ENCODE results near the gene TXNDC11.

TXNDC11 gene

DNA sequence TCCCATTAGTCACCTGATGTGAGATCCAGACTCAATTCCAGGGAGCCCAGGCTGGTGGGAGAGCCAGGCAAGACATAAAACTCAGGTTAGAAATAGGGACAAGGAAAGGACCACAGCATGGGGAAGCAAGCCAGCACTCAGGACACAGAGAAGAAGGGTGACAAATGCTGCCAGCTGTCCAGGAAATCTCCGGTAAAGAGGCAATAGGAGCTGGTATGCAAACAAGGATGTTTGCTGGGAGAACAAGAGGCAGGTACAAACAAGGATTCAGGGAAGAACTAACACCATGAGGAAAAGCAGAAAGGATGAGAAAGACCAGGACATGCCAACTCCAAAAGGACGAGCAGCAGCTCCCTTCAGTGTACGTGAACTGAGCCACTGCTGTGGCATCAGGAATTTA is 10.2 kb upstream of the TXNDC11 start:
- no peak for DNase-seq

DNA sequence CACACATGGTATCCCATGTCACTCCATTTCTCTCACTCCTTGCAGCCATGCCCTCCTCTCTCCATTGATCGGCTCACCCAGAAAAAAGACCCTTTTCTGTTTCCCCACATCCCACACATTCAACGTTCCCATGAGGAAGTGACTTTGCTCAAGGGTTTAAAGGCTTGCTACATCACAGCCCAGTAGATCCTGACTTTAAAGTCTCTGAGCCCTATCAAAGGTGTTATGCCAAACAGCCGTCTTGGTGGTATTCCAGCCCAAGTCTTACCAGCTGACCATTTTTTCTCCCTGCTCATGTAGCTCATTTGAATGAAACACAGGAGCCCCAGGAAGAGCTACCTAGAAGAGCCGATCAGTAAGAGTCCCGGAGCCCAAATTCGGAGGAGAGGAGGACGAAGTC is 7.4 kb upstream of the TXNDC11 start:
- no peak for DNase-seq

DNA sequence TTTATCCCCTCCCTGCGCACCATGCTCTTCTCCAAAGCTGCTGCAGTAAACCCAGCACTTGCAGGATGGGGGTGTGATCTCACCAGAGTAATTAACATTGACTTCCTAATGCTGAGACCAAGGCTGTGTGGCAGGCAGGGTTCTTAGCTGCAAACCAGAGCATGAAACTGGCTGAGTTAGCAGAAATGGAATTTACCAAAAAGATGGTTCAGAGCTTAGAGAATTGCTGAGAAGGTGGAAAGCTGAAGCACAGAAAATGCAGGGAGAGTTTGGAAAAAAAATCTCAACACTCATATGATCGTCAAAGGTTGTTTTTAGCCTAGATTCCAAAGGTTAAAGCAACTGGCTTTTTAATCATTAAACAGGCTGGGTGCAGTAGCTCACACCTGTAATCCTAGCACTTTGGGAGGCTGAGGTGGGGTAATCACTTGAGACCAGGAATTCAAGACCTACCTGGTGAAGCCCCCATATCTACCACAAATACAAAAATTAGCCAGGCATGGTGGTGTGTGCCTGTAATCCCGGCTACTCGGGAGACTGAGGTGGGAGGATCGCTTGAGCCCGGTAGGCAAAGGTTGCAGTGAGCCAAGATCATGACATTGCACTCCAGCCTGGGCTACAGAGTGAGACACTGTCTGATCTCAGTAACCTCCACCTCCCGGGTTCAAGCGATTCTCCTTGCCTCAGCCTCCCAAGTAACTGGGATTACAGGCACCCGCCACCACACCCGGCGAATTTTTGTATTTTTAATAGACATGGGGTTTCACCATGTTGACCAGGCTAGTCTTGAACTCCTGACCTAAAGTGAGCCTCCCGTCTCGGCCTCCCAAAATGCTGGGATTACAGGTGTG is 6.0 kb upstream of the TXNDC11 start:
- no peak for DNase-seq

DNA sequence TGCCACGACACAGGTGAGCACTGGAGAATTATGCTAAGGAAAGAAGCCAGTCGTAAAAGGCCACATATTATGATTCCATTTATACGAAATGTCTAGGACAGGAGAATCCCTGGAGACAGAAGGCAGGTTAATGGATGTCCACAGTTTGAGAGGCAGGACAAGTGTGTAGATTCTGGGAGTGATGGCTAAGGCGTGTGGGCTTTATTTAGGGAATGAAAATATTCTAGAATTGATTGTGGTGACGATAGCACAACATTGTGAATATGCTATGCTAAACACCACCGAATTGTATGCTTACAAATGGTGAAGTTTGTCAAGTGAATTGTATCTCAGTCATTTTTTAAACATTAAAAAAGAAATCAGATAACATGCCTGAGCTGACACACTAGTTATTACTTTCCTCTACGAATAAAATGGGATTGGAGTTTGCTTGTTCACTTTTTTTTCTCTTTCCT is 5.3 kb upstream of the TXNDC11 start:
- no peak for DNase-seq

DNA sequence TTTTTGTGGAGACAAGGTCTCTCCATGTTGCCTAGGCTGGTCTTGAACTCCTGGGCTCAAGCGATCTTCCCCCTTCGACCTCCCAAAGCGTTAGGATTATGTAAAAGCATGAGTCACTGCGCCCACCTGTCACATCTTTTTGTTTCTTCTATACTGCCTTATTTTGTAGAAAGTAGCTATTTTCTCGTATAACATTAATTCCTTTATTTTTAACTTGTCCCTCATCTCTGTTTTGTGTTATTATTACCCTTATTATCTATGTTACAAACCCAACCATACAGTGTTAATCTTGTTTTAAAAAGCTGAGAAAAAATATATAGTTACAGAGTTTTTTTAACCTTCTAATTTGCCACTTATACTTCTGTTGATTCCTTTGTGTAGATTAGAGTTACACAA is 1.4 kb upstream of the TXNDC11 start:
- DNase-seq = no peak

DNA sequence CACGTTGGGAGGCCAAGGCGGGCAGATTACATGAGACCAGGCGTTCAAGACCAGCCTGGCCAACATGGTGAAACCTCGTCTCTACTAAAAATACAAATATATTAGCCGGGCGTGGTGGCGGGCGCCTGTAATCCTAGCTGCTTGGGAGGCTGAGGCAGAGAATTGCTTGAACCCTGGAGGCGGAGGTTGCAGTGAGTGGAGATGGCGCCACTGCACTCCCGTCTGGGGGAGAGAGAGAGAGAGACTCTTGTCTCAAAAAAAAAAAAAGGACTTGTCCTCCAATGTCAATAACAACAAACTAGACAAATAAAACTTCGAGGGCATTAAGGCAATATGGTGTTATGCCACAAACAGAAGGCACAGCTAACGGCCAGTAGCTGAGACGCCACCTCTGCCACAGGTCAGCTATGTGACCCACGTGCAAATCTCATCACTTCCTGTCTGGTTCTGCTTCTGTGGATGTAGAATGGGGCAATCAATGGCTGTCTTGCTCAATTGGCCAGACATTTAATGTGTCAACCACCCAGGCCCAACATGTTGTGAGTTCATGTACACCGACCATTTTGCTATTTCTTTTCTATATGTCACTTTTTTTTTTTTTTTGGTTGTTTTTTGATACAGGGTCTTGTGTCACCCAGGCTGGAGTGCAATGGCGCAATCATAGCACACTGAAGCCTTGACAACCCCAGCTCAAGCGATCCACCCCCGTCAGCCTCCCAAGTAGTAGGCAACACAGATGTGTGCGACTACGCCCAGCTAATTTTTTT is 834 bp upstream of the TXNDC11 start:
- DNase-seq = peak; percentile 34

DNA sequence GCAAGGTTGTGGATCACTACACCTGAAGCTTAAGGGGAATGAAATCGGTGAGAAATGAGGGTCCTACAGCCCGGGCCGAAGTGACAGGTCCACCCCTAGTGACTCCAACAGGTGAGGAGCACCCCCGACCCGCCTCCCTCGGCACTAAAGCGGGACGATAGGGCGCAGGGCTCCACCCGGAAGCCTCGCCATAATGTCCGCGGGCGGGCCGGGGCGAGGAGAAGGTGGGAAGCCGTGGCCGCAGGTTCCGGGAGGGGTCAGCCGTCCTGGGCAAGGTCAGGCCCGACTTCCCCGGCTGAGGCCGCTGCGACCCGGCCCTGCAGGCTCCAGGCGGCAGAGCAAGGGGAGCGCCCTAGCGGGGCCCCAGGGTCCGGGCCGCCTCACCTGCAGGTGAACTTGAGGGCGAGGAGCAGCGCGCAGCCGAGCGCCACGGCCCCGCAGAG is 543 bp downstream of the TXNDC11 start:
- DNase-seq = peak; percentile 68

DNA sequence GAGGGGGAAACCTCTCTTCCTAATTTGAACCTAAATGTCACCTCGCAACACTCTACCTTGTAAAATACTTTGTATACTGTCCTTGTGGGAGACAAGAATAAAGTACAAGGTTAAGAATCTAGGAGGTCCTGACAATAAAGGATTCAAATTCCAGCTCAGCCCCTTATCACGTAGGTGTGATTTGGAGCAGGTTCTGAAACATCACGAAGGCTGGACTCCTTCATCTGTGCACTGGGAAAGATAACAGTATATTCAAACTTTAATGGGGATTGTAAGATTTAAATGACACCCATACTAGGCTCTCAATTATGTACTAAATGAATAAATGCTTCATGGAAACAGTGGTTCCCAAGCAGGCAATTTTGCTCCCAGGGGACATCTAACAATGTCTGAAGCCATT is 2.1 kb downstream of the TXNDC11 start:
- DNase-seq = no peak

DNA sequence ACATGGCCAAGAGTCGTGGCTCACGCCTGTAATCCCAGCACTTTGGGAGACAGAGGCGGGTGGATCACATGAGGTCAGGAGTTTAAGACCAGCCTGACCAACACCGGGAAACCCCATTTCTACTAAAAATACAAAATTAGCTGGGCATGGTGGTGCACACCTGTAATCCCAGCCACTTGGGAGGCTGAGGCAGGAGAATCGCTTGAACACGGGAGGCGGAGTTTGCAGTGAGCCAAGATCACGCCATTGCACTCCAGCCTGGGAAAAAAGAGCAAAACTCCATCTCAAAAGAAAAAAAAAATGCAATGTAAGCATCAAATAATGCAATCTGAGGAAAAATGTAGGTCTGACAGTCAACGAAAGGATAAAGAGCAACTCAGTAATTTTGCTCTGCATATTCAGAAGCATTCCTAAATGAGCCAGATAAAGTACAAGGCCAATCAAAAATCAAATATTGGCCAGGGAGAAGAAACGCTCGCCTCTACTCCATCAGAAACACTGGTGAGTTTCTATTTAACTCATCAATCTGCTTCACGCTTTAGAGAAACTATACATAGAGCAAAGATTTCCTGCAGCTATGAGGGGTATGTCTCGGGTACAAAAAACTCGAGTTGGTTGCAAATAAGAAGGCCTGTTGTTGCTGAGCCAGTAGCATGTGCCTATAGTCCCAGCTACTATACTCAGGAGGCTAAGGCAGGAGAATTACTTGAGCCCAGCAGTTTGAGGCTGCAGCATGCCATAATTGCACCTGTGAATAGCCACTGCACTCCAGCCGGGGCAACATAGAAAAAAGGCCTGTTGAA is 3.7 kb downstream of the TXNDC11 start:
- DNase-seq = no peak

DNA sequence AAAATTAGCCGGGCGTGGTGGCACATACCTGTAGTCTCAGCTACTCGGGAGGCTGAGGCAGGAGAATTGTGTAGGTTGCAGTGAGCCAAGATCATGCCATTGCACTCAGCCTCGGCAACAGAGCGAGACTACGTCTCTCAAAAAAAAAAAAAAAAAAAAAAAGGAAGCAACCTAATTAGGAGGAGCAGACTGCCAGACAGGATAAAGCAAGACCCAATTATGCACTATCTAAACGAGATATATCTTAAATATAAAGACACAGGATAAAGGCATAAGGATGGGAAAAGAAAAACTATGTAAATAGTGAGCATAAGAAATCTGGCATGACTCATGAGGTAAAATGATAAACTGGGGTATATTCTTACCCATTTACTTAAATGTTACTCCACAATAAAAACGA is 4.9 kb downstream of the TXNDC11 start:
- DNase-seq = no peak

DNA sequence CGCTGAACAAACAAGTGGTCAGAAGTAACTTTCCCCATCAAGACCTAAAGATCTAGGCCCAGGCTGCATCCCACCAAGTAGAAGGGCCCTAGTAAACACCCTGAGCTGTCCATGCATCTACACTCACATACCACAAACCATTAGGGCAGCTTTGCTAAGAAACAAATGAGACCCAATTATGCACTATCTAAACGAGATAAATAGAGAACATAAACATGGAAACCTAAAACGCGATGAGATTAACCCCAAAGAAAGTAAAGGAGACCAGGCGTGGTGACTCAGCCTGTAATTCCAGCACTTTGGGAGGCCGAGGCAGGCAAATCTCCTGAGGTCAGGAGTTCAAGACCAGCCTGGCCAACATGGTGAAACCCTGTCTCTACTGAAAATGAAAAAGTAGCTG is 5.8 kb downstream of the TXNDC11 start:
- DNase-seq = no peak

DNA sequence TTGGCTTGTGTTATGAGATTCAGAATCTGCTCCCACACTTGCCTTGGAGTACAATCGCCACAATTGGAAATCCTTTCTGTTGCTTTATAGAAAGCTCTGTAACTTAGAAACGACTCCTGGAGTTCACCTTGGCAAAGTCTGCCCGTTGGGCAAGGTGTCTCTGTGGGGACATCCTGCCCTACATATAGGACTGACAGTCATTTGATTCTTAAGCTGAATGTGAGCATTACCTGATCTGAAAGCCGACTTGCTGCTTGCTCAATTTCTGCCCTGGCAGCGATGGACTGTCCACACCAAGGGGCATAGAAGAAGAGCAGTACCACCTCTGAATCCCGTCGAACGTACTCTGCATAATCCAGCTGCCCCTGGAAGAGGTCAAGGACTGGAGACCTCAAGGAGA is 6.9 kb downstream of the TXNDC11 start:
- DNase-seq = no peak

DNA sequence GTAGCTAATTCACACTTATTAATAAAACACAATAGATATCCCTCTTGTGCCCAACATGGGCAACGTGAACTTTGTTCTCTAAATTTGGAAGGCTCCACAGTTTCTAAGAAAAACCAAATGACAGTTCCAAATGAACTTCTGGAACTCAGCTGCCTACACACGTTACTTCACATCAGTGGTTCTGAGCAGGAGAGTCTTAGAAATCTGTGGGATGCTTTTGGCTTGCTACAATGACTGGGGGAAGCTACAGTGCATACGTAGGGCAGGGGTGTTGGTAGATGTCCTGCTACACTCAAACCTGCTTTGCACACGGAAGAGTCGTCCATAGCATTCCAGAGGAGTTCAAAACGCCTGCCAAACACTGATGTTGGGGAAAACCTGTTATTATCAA is 8.0 kb downstream of the TXNDC11 start:
- no peak for DNase-seq

DNA sequence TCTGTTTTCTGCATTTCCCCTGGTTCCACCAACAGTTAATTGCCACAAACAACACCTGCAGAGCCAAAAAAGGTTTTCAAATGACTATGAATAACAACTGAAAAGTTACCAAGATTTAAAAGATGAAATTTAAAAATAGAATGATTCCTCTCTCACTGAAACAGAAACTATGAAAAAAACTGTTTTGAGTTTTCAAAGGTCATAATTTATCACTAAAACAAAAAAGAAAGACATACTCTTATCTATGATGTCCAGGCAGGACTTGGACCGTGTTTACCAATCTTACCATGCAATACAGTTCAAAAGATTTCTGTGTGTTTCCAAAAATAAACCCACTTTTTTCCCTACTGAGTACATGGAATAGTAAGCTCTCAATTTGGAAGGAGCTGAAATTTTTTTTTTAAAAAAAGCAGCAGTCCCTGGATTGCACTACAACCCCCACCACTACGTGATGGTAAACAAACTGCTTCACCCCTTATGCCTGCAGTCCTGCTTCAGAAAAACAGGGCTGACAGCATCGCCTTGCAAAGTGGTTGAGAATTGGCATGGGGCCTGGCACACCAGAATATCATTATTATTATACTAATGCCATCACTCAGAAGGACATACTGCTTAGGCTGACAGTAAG is 8.5 kb downstream of the TXNDC11 start:
- DNase-seq = no peak

DNA sequence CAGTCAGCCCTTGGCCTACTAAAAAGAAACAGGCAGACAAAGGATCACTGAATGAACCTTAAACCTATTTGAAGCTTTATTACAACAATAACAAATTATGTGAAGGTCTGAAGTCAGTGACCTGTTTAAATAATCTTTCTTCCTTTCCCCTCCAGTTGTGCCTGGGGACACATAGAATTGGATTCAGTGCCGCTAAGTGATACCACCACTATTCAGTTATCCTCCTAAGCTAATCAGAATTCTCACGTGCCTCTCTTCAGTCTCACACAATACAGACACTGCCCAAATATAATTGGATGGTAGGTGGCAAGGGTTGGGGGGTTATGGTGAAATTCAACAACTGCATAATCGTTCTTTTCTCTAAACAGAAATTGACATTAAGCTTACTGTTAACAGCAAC is 11.4 kb downstream of the TXNDC11 start:
- DNase-seq = no peak

DNA sequence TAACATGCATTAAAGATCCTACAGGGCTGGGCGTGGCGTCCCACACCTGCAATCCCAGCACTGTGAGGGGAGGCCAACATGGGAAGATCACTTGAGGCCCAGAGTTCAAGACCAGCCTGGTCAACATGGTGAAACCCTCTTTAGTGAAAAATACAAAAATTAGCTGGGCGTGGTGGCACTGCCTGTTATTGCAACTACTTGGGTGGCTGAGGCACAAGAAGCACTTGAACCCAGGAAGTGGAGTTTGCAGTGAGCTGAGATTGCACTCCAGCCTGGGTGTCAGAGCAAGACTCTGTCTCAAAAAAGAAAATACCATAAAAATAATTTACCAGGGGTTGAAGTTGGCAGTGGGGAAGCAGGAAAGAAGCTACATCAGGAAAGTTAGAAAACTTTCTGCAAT is 12.9 kb downstream of the TXNDC11 start:
- DNase-seq = no peak

DNA sequence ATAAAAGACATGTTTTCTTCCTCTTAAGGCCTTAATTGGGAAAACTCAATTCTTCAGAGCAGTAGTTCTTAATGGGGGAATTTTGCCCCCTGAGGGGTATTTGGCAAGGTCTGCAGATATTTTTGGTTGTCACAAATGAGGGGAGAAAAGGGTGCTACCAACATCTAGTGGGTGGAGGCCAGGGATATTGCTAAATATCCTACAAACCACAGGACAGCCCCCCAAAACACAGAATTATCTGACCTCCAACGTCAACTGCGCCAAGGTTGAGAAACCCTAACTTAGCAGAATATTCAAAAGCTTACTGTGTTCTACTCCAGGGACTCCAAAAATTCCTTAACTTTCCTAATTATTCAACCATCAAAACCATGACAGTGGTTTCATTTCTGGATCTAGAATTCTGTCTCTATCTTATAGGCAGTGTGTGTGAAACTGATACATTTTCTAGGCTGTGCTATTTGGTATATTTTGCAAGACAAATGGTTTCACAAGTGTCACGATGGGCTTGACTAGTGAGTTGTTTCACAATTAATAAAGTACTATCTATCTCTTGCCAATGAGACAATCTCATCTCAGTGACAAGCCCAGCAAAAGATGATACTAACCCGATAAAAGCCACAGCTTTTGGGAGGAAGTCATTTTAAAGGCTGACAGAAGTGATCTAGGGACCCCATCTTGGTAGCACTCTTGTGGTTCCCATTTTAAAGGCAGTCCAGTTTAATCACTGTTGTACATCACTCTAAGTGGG is 14.7 kb downstream of the TXNDC11 start:
- no peak for DNase-seq

DNA sequence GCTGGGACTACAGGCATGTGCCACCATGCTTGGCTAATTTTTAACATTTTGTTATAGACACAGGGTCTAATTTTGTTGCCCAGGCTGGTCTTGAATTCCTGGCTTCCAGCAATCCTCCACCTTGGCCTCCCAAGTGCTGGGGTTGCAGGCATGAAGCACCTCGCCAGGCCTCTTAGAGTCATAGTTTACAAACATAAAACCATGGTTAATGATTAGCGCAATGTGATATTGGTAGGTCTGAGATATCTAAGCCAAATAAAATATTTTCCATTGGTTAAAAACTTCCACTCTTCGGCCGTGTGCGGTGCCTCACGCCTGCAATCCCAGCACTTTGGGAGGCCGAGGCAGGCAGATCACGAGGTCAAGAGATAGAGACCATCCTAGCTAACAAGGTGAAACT is 16.6 kb downstream of the TXNDC11 start:
- no peak for DNase-seq

DNA sequence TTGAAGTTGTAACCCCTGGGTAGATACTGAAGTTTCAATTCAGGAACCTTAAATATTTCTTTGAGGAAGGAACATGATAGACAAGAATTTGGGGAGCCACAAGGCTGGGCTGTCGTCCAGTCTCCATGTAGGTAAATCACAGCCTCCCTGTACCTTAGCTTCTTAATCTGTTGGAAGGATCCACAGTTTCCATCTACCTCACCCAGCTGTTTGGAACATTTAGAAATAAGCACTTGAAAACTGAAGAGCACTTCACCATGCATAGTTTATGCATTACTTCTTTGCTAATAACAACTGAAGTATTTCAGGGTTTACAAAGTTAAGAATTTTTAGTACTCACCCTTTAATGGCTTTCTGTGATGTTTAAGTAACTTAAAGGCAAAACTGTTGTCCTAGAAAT is 17.2 kb downstream of the TXNDC11 start:
- no peak for DNase-seq

DNA sequence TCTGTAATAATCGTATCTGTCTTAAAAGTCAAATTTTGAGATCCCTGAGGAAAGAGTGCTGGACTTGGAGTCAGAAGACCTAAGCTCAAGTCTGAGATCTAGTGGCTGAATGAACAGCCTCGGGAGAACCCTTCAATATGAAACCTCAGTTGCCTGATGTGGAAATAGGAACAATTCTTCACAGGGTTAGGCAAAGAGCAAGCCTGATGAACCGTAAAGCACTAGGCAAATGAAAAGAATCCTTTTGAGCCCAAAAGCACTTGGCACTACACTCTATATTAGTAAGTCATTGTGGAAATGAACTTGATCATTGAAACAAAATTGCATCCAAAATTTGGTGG is 20.2 kb downstream of the TXNDC11 start:
- no peak for DNase-seq

DNA sequence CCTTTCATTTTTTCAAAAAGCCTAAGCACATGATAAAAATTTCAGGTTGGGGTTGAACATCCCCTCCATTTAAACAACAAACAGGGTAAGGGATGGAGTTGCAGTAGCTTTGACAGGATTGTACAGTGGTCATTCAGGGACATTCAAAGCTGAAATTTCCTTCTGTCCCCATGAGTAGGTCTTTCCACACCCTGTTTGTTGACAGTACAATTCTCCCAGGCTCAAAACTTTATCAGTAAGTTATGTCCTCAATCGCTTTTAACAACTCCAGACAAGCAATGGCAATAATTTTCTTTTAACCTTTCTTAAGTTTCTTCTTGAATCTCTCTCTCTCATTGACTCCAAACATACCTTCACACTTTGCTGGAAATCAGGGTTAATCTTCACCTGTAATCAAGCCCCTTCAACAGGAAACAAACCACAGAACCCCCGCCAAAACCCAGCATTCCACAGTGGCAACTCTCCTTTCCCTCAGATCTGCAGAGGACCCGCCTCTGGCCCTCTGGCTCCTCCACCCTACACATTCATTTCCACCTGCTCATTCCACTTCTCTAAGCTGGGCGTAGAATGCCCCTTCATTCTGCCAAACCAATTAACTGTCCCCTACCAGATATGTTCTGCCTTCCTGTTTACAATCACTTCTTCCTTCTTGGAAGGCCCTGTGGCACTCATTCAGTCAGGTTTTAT is 20.7 kb downstream of the TXNDC11 start:
- no peak for DNase-seq

DNA sequence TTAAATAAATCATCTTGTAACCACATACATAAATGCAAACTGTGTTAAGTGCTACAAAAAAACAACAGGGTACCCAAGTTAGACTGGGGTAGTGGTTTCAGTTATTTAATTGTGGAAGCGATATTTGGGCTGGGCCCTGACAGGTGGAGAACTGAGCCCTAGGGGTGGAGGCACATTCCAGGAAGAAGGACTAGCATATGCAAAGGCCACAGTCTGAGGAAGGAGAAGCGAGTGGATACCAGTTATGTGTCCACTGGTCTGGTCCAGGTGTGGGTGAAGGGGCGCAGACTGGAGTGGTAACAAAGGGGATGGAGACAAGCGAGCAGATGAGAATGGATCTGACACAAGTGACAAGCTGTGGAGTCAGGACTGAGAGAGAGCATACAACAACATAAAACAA is 22.9 kb downstream of the TXNDC11 start:
- DNase-seq = no peak
